Activated T-helper 17 cell treated with anti-CD3 and anti-CD28 coated beads, Interleukin-2, amount 50 U/mL, for 72 hours (primary cell): ENCODE measurements around the gene PTGIR. TPM values are rescaled to one million over a fixed set of nuclear protein-coding genes. Genes with fewer than 3 reads are reported as not detected.

Experiments
- ATAC-seq: fragments of 150-1000 bp; cut with Tn5 transposase; replicated peaks from 2 replicates; pipeline ENCODE4 v1.10.0; 2021; ENCODE audit warnings: mild to moderate bottlenecking, moderate library complexity
- H3K27ac Mint-ChIP-seq: one replicate; pipeline ENCODE4 v1.8.0; 2022; ENCODE audit warnings: mixed read lengths
- H3K27me3 Mint-ChIP-seq: one replicate; pipeline ENCODE4 v1.8.0; 2022; ENCODE audit warnings: mixed read lengths
- H3K36me3 Mint-ChIP-seq: one replicate; pipeline ENCODE4 v1.8.0; 2022; ENCODE audit warnings: low read depth, mild to moderate bottlenecking, mixed read lengths
- H3K4me1 Mint-ChIP-seq: one replicate; pipeline ENCODE4 v1.8.0; 2022; ENCODE audit warnings: mixed read lengths
- H3K4me3 Mint-ChIP-seq: one replicate; pipeline ENCODE4 v1.8.0; 2022; ENCODE audit warnings: mild to moderate bottlenecking, mixed read lengths
- H3K9me3 Mint-ChIP-seq: one replicate; pipeline ENCODE4 v1.8.0; 2022; ENCODE audit warnings: mixed read lengths
- total RNA-seq, 2 donors: library from RNA; stranded (reverse); gene quantifications; one replicate each; pipeline ENCODE4 v1.2.3, GENCODE V29; 2022

The PTGIR gene, protein sequence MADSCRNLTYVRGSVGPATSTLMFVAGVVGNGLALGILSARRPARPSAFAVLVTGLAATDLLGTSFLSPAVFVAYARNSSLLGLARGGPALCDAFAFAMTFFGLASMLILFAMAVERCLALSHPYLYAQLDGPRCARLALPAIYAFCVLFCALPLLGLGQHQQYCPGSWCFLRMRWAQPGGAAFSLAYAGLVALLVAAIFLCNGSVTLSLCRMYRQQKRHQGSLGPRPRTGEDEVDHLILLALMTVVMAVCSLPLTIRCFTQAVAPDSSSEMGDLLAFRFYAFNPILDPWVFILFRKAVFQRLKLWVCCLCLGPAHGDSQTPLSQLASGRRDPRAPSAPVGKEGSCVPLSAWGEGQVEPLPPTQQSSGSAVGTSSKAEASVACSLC
- total RNA-seq, result 10 to 100 TPM in 1 of 2 donors, 1 to 10 TPM in 1; 1.3 to 12.9 TPM

DNA sequence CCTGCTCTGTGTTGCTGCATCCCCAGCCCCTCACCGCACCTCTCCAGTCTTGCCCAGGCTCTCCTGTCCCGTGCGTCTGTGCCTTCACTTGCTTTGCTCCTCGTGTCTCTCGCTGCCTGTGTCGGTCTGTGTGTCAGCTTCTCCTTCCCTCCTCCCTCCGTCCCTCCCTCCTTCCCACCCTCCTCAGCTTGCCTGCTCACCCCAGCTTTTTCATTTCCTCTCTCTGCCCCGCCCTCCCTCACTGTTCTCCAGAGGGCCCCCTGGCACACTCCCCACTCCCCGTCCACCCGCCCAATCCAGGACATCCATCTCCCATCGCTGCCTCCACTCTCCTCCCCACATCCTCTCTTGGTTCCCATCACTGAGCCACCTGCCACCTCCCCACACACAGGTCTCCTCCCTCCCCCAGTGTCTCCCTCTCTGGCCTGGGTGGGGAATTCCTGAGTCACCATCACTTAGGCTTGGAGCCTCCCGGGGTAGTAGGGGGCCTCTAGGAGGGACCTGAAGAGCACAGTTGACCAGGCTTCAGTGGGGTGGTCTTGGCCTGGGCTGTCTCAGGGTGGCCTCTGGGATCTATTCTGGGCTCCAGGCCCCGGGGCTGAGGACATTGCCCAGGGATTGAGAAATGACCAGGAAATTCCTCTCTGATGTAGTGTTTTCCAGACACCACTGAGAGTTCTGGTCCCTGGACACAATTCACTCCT, at the start of gene PTGIR:
Gene PTGIR (minus strand): TSS at position 132 of the 704 bp plus-strand sequence. CDS start 864 bp downstream, outside the sequence.
- H3K4me1 Mint-ChIP-seq, result peaks cover 7% of the 10 kb centered on the region
- no peaks in the 10 kb centered on the region for H3K9me3 Mint-ChIP-seq
- H3K27ac Mint-ChIP-seq, result peak within 1 kb of the TSS; percentile 58
- peaks cover 4% of the 10 kb centered on the region for H3K27me3 Mint-ChIP-seq
- H3K4me3 Mint-ChIP-seq, result peak within 1 kb of the TSS; percentile 60
- no peaks in the 10 kb centered on the region for H3K36me3 Mint-ChIP-seq
- ATAC-seq, result peak; percentile 72

DNA sequence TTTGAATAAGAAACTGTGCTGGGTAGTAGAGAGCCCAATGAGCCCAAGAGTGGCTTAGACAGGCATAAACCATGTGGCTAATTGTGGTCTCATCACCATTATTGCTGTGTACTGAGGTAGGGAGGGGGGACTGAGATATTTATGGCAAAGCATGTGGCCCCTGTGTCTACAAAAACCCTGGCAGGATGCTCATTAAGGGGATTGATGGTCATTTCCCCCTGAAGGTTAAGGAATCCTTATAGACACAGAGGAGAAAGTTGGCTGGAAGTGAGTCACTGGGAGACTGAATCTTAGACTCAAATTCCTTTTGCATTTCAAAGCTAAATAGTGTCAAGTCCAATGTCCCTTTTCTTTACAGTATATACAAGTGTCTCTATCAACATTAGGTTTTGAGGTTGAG, 45.9 kb upstream of the PTGIR start:
- Mint-ChIP-seq H3K9me3 (no peaks in the 10 kb centered on the region), H3K27me3 (no peaks in the 10 kb centered on the region), H3K27ac (no peak overlapping the region), H3K4me3 (no peak overlapping the region), H3K4me1 (no peaks in the 10 kb centered on the region), H3K36me3 (peaks cover 30% of the 10 kb centered on the region)
- no peak for ATAC-seq

DNA sequence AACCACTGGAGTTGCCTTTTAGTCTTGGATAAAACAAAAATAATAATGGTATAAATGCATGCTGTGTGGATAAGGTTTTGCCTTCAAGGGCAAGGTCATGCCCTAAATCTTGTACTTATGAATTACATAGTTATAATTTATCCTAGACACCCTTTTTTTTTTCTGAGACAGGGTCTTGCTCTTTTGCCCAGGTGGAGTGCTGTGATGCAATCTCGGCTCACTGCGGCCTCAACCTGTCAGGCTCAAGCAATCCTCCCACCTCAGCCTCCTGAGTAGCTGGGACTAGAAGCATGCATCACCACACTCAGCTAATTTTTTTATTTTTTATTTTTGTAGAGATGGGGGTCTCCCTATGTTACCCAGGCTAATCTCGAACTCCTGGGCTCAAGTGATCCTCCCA, 43.8 kb upstream of the PTGIR start:
- no peak for ATAC-seq
- no peaks in the 10 kb centered on the region for H3K4me1 Mint-ChIP-seq
- no peak overlapping the region for H3K27ac Mint-ChIP-seq
- H3K36me3 Mint-ChIP-seq, result peaks cover 9% of the 10 kb centered on the region
- H3K4me3 Mint-ChIP-seq, result no peak overlapping the region
- no peaks in the 10 kb centered on the region for H3K27me3 Mint-ChIP-seq
- H3K9me3 Mint-ChIP-seq, result no peaks in the 10 kb centered on the region

DNA sequence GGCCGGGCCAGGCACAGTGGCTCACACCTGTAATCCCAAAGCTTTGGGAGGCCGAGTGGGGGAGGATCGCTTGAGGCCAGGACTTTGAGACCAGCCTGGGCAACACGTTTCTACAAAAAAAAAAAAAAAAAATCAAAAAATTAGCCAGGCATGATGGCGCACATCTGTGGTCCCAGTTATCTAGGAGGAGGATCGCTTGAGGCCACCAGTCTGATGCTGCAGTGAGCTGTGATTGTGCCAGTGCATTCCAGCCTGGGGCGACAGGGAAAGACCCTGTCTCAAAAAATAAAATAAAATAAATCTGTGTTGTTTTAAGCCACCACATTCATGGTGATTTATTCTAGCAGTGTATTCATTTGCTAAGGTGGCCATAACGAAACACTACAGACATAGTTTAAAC, 40.2 kb upstream of the PTGIR start:
- no peak overlapping the region for H3K27ac Mint-ChIP-seq
- no peak for ATAC-seq
- H3K27me3 Mint-ChIP-seq, result no peaks in the 10 kb centered on the region
- H3K9me3 Mint-ChIP-seq, result no peaks in the 10 kb centered on the region
- no peaks in the 10 kb centered on the region for H3K36me3 Mint-ChIP-seq
- H3K4me1 Mint-ChIP-seq, result peaks cover 7% of the 10 kb centered on the region
- H3K4me3 Mint-ChIP-seq, result no peak overlapping the region

DNA sequence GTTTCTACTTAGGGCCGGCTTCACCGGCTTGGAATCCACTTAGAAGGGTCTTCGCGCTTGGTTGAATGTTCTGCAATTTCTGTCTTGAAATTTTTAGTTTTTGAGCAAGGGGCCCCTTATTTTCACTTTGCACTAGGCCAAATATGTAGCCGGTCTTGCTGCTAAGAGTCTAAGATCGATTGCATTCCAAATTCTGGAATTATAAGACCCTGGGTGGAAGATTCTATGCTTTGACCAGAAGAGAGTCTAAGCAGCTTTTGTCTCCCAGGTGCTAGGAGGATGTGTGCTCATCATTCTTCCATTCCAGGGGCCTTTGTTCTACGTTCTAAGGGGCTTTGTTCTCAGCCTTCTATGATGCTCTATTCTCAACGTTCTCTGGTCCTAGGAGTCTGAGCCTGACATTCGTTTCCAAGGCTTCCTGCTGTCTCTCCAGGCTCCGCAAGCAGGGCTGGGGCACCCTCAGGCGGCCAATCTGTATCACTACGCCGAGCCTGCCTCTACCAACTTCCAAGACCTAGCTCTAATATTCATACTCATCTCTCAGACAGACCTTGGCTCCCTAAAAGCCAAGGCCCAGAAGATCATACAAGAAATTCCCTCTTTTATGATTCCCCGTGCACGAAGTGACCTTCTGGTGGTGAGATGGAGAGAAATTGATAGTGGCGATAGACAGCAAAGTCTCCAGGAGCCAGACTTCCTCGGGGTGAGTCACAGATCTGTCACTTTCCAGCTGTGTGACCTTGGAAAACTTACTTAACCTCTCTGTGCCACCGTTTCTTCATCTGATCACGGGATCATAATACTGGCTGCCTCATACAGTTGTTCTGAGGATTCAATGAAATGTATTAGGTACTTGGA, 37.1 kb upstream of the PTGIR start:
- H3K27ac Mint-ChIP-seq, result peak overlapping the region; percentile 76
- H3K4me1 Mint-ChIP-seq, result peaks cover 14% of the 10 kb centered on the region
- peak overlapping the region; percentile 85 for H3K4me3 Mint-ChIP-seq
- H3K27me3 Mint-ChIP-seq, result peaks cover 15% of the 10 kb centered on the region
- ATAC-seq, result peak; percentile 57
- H3K9me3 Mint-ChIP-seq, result no peaks in the 10 kb centered on the region
- H3K36me3 Mint-ChIP-seq, result peaks cover under 1% of the 10 kb centered on the region

DNA sequence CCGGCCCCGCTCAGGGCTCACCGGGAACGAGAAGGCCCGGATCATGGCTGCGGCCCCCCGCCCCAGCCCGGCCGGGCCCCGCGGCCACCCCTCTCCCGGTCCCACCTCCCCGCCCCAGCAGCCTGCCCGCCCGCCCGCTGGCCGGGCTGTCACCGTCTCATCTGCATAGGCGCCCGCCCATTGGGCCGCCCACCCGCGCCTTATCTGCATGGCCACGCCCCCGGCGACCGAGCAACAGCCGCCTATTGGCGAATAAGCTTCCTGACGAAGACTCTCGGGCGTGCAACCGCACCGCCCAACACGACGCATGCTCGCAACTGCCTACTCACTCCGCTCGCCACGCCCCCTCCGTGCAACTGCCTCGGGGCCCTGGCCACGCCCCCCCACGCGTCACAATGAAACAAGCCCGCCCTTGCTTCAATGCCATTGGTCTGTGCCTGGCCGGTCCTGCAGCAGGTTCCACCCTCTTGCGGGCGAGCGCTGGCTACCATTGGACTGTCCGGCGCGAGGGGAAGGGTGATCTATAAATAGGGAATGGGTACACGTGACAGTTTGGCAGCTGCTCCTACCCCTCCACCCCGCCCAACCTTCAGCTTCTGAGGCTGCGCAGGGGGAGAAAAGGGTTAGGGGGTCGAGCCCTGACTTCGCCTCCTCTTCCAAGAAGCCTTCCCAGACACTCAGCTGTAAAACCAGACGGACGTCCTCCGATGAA, 36.3 kb upstream of the PTGIR start, which contains the start of gene DACT3:
Gene DACT3 (minus strand): TSS at position 163 of the 712 bp plus-strand sequence. CDS start 118 bp downstream, at position 45.
- H3K27me3 Mint-ChIP-seq, result peaks cover 20% of the 10 kb centered on the region
- peak; percentile 90 for ATAC-seq
- peaks cover 18% of the 10 kb centered on the region for H3K4me1 Mint-ChIP-seq
- H3K27ac Mint-ChIP-seq, result peak within 1 kb of the TSS; percentile 76
- H3K9me3 Mint-ChIP-seq, result no peaks in the 10 kb centered on the region
- H3K4me3 Mint-ChIP-seq, result peak within 1 kb of the TSS; percentile 85
- H3K36me3 Mint-ChIP-seq, result peaks cover 5% of the 10 kb centered on the region

DNA sequence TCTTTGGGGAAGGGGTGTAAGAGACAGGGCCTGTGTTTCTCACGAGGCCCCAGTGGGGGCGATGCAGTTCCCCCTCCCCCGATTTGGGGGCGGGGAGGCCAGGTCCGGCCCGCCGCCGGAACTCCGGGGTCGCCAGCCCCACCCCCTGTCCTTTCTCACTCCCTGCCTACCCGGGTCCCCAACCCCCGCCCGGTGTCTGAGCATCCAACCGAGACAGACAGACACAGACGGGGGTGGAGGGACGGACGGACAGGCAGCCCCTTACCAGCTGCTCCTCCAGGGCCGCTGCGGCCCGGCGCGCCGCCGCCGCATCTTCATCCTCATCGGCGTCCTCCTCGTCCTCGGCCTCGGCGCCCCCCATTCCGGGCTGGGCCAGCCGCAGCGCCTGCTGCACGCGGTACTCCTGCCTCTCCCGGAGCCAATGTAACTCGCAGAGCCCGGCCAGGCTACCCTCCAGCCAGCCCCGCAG, 35.7 kb upstream of the PTGIR start:
- Mint-ChIP-seq H3K4me1 (peaks cover 18% of the 10 kb centered on the region), H3K36me3 (peaks cover 5% of the 10 kb centered on the region), H3K9me3 (no peaks in the 10 kb centered on the region), H3K4me3 (peak overlapping the region; percentile 85), H3K27me3 (peaks cover 20% of the 10 kb centered on the region), H3K27ac (no peak overlapping the region)
- ATAC-seq, result no peak

DNA sequence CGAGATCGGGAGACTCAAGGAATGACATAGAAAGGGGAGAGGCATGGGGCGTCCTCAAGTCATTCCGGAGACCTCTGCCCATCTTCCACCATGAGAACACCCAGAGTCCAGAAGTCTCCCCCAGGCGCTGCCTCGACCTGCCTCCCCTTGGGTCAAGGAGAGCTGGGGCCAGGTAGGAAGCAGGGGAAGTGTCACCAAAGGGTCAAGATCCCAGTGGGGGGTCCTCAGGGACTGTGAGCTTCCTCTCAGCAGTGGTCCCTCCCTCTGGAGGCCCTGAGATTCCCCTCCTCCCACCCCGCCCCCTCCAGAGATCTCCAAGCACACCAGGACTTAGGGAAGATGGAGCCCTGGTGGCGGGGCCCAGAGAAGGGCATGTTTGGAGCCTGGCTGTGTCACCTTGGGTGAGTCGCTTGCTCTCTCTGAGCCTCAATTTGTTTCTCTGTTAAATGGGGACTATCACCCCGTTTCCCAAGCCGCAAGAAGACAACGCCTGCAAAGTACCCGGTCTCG, 35.2 kb upstream of the PTGIR start:
- peaks cover 18% of the 10 kb centered on the region for H3K4me1 Mint-ChIP-seq
- H3K4me3 Mint-ChIP-seq, result peak overlapping the region; percentile 85
- peaks cover 5% of the 10 kb centered on the region for H3K36me3 Mint-ChIP-seq
- no peaks in the 10 kb centered on the region for H3K9me3 Mint-ChIP-seq
- no peak for ATAC-seq
- no peak overlapping the region for H3K27ac Mint-ChIP-seq
- H3K27me3 Mint-ChIP-seq, result peaks cover 22% of the 10 kb centered on the region

DNA sequence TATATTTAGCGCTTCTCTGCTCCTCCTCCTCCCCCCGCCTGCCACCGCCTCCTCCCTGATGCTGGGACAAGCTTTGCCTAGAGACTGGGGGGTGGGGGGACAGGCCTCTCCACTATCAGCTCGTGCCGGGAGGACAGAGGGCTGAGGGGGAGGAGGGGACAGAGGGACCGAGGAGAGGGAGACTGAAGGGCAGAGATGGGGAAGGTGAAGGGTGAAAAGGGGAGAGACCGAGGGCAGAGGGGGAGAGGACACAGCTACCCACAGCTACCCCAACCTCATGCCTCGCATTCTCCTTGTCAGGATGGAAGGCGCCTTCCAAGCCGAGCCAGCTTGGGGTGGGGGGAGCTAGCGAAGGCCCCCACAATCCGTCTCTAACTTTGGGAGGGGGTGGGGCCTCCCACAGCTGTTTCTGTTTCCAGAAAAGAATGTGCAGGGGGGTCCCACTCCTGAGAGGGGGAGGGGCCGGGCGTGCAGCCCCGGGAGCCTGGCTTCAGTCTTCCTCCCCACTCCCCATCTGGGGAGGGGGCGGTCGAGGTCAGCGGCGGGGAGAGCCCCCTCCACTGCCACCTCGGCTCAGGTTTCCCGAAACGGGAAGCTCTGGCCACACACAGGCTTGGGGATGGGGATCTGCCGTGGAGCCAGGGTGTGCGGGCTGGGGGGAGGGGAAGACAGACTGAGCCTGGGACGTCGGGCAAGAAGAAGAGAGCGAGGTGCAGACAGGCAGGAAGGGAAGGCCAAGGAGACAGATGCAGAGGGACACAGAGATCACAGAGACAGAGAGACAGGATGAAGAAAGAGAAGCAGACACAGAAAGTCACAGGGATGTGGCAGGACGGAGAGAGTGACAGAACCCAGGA, 34.5 kb upstream of the PTGIR start:
- peaks cover 18% of the 10 kb centered on the region for H3K4me1 Mint-ChIP-seq
- H3K9me3 Mint-ChIP-seq, result no peaks in the 10 kb centered on the region
- peaks cover 25% of the 10 kb centered on the region for H3K27me3 Mint-ChIP-seq
- peaks cover 5% of the 10 kb centered on the region for H3K36me3 Mint-ChIP-seq
- H3K4me3 Mint-ChIP-seq, result peak overlapping the region; percentile 85
- no peak for ATAC-seq
- H3K27ac Mint-ChIP-seq, result no peak overlapping the region

DNA sequence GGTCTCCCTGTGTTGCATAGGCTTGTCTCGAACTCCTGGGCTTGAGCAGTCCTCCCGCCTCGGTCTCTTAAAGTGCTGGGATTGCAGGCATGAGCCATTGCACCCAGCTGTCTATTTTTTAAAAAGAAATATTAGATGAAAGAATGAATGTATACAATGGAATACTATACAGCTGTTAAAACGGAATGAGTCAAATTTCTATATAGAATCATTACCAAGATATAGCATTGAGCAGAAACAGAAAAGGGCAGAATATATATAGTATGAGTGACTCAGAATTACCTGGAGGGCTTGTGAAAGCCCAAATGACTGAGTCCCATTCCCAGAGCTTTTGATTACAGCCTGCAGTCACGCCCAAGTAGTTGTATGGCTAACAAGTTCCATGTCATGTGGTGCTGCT, 31.7 kb upstream of the PTGIR start:
- ATAC-seq, result peak; percentile 6
- Mint-ChIP-seq H3K27ac (peak overlapping the region; percentile 67), H3K4me3 (peak overlapping the region; percentile 12), H3K27me3 (peaks cover 34% of the 10 kb centered on the region), H3K9me3 (no peaks in the 10 kb centered on the region), H3K4me1 (peaks cover 11% of the 10 kb centered on the region), H3K36me3 (peaks cover 5% of the 10 kb centered on the region)

DNA sequence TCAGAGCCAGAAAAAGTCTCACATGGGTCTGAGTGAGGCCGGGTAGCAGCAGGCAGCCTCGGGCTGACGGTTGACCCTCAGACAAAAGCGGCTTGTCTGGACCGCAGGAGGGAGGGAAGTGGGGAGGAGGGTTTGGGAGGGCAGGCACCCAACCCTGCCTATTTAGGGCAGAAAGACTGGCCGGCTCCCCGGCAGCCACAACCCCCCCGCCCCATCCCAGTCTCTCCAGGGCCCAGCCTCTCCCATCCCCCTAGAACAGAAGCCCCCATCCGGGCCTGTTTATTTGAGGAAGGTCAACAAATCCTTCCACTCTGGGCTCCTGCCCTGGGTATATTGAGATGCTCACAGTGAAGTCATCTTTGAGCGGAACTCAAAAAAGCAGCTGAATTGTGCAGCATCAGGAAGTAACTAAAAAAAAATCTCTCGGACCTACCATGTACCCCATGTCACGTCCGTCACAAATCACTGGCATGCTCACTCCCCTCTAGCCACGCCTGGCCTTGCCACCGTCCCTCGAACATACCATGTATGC, 29.8 kb upstream of the PTGIR start:
- H3K27ac Mint-ChIP-seq, result no peak overlapping the region
- no peak for ATAC-seq
- H3K36me3 Mint-ChIP-seq, result peaks cover 15% of the 10 kb centered on the region
- H3K4me3 Mint-ChIP-seq, result no peak overlapping the region
- H3K27me3 Mint-ChIP-seq, result peaks cover 40% of the 10 kb centered on the region
- no peaks in the 10 kb centered on the region for H3K9me3 Mint-ChIP-seq
- H3K4me1 Mint-ChIP-seq, result peaks cover 7% of the 10 kb centered on the region

DNA sequence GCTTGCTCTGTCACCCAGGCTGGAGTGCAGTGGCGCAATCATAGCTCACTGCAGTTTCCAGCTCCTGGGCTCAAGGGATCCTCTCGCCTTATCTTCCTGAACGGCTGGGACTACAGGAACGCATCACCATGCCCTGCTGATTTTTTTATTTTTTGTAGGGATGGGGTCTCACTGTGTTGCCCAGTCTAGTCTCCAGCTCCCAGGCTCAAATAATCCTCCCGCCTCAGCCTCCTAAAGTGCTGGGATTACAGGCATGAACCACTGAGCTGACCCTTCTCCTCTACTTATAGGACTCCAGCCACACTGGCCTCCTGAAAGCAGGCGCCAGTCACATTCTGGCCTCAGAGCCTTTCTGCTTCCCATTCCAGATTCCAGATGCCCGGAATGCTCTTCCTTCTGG, 25.6 kb upstream of the PTGIR start:
- no peak overlapping the region for H3K27ac Mint-ChIP-seq
- no peak for ATAC-seq
- no peaks in the 10 kb centered on the region for H3K9me3 Mint-ChIP-seq
- H3K4me3 Mint-ChIP-seq, result no peak overlapping the region
- peaks cover 5% of the 10 kb centered on the region for H3K4me1 Mint-ChIP-seq
- H3K27me3 Mint-ChIP-seq, result peaks cover 39% of the 10 kb centered on the region
- H3K36me3 Mint-ChIP-seq, result peaks cover 18% of the 10 kb centered on the region
